Mesendoderm (in vitro differentiated cells): Measurements from ENCODE around the gene DBET.
A peak's percentile ranks its signal among the peaks of the same experiment; 100 is the strongest.
"Not testable (repeated sequence)": the region's sequence is repeated elsewhere in the genome, so short reads cannot be mapped to it uniquely, and the experiment has no call there.

Experiments
- DNase-seq: peaks from one replicate; pipeline ENCODE4 v3.0.0; 2013
- H2AK5ac ChIP-seq: 2 replicates; pipeline ENCODE4 v1.6.1; 2013; ENCODE audit warnings: low read length, inconsistent platforms
- H2BK120ac ChIP-seq: 2 replicates; pipeline ENCODE4 v1.6.1; 2013; ENCODE audit warnings: low read depth, mild to moderate bottlenecking, low read length, moderate library complexity, mixed read lengths
- H2BK15ac ChIP-seq: replicated peaks from 2 replicates; pipeline ENCODE4 v1.6.1; 2013; ENCODE audit warnings: low read depth, mild to moderate bottlenecking, moderate library complexity
- H2BK5ac ChIP-seq: 2 replicates; pipeline ENCODE4 v1.6.1; 2013; ENCODE audit warnings: low read length, inconsistent platforms
- H3K18ac ChIP-seq: 2 replicates; pipeline ENCODE4 v1.6.1; 2013; ENCODE audit warnings: mild to moderate bottlenecking, low read length, mixed read lengths
- H3K23ac ChIP-seq: one replicate; pipeline ENCODE4 v1.6.1; 2013; ENCODE audit warnings: low read length
- H3K27ac ChIP-seq: 2 replicates; pipeline ENCODE4 v1.5.1; 2013; ENCODE audit warnings: low read depth, mild to moderate bottlenecking, inconsistent platforms, low read length, moderate library complexity
- H3K27me3 ChIP-seq: 2 replicates; pipeline ENCODE4 v1.6.1; 2013; ENCODE audit warnings: low read length, control low read depth, mild to moderate bottlenecking, inconsistent platforms; ENCODE audit not compliant: insufficient read depth, poor library complexity
- H3K36me3 ChIP-seq: 2 replicates; pipeline ENCODE4 v1.6.1; 2013; ENCODE audit warnings: low read length, inconsistent platforms; ENCODE audit not compliant: control insufficient read depth, insufficient read depth
- H3K4ac ChIP-seq: one replicate; pipeline ENCODE4 v1.6.1; 2013; ENCODE audit warnings: low read depth, mild to moderate bottlenecking, low read length, moderate library complexity
- H3K4me1 ChIP-seq: 2 replicates; pipeline ENCODE4 v1.6.1; 2013; ENCODE audit warnings: low read depth, low read length, inconsistent platforms; ENCODE audit not compliant: control insufficient read depth
- H3K4me2 ChIP-seq: 2 replicates; pipeline ENCODE4 v1.6.1; 2013; ENCODE audit warnings: low read length
- H3K4me3 ChIP-seq: 2 replicates; pipeline ENCODE4 v1.5.1; 2013; ENCODE audit warnings: mild to moderate bottlenecking, low read length
- H3K56ac ChIP-seq: one replicate; pipeline ENCODE4 v1.6.1; 2013; ENCODE audit warnings: low read length
- H3K79me1 ChIP-seq: 2 replicates; pipeline ENCODE4 v1.6.1; 2013; ENCODE audit warnings: low read length, inconsistent platforms
- H3K79me2 ChIP-seq: 2 replicates; pipeline ENCODE4 v1.6.1; 2013; ENCODE audit warnings: mild to moderate bottlenecking, low read length; ENCODE audit not compliant: control insufficient read depth, insufficient read depth
- H3K9ac ChIP-seq: 2 replicates; pipeline ENCODE4 v1.6.1; 2013; ENCODE audit warnings: low read length, inconsistent platforms
- H4K5ac ChIP-seq: one replicate; pipeline ENCODE4 v1.6.1; 2013; ENCODE audit warnings: low read length
- H4K8ac ChIP-seq: one replicate; pipeline ENCODE4 v1.6.1; 2013; ENCODE audit warnings: low read depth, mild to moderate bottlenecking, control low read depth, low read length, moderate library complexity
- WGBS: extraction: QIAGEN DNeasy Blood & Tissue Kit; methylation state at CpG from one replicate; pipeline ENCODE4 v1.1.7; 2013; ENCODE audit warnings: low lambda C conversion rate, missing lambda C conversion rate; ENCODE audit not compliant: insufficient coverage; ENCODE audit errors: extremely low coverage; 5-methylcytosine and 5-hydroxymethylcytosine counted together

The DBET gene

GRCh38 chr4:190018201-190018920 lies 45.9 kb upstream of the DBET start:
- no peak overlapping the region for H3K9ac ChIP-seq
- peak overlapping the region; percentile 34 for H3K56ac ChIP-seq
- H3K23ac ChIP-seq, result no peak overlapping the region
- no peak overlapping the region for H2BK15ac ChIP-seq
- H2BK120ac ChIP-seq, result no peak overlapping the region
- H3K4me1 ChIP-seq, result peaks cover 2% of the 10 kb centered on the region
- no peak overlapping the region for H4K8ac ChIP-seq
- H3K4ac ChIP-seq, result no peak overlapping the region
- no peaks in the 10 kb centered on the region for H3K79me2 ChIP-seq
- H4K5ac ChIP-seq, result no peak overlapping the region
- H3K27me3 ChIP-seq, result peaks cover 49% of the 10 kb centered on the region
- H3K36me3 ChIP-seq, result no peaks in the 10 kb centered on the region
- H2AK5ac ChIP-seq, result no peak overlapping the region
- no peak overlapping the region for H3K18ac ChIP-seq
- no peak overlapping the region for H3K4me3 ChIP-seq
- H3K79me1 ChIP-seq, result no peaks in the 10 kb centered on the region
- no CpG with 5 or more reads among the region's 38 CpGs for WGBS
- peak overlapping the region; percentile 70 for H3K4me2 ChIP-seq
- no peak overlapping the region for H3K27ac ChIP-seq
- no peak for DNase-seq
- H2BK5ac ChIP-seq, result no peak overlapping the region

GRCh38 chr4:190019023-190019858 lies 45.1 kb upstream of the DBET start:
- Histone ChIP-seq H3K9ac (peak overlapping the region; percentile 21), H3K23ac (no peak overlapping the region), H3K4ac (no peak overlapping the region), H3K27ac (no peak overlapping the region), H2BK15ac (no peak overlapping the region), H4K8ac (no peak overlapping the region), H3K18ac (no peak overlapping the region), H2BK5ac (no peak overlapping the region), H3K27me3 (peaks cover 49% of the 10 kb centered on the region), H3K36me3 (no peaks in the 10 kb centered on the region), H2BK120ac (no peak overlapping the region), H3K79me1 (no peaks in the 10 kb centered on the region), H3K4me2 (peak overlapping the region; percentile 27), H2AK5ac (no peak overlapping the region), H4K5ac (no peak overlapping the region), H3K56ac (peak overlapping the region; percentile 34), H3K4me3 (no peak overlapping the region), H3K4me1 (peaks cover 2% of the 10 kb centered on the region), H3K79me2 (no peaks in the 10 kb centered on the region)
- no CpG with 5 or more reads among the region's 57 CpGs for WGBS
- DNase-seq, result peak; percentile 38

- H2BK15ac ChIP-seq, H2AK5ac ChIP-seq, H3K4me3 ChIP-seq, H2BK5ac ChIP-seq, H3K79me2 ChIP-seq, H3K36me3 ChIP-seq, H3K4ac ChIP-seq, H2BK120ac ChIP-seq, H4K8ac ChIP-seq, H3K18ac ChIP-seq, H3K56ac ChIP-seq, H3K9ac ChIP-seq, H4K5ac ChIP-seq, H3K23ac ChIP-seq, H3K4me1 ChIP-seq, H3K79me1 ChIP-seq, H3K4me2 ChIP-seq, H3K27ac ChIP-seq: not testable (repeated sequence)
- DNase-seq, result peak; percentile 3
- WGBS, result no CpG with 5 or more reads among the region's 29 CpGs
- H3K27me3 ChIP-seq, result peaks cover 49% of the 10 kb centered on the region
Measured at GRCh38 chr4:190019859-190020463, 44.3 kb upstream of the DBET start.

GRCh38 chr4:190020790-190021717 lies 43.2 kb upstream of the DBET start:
- Histone ChIP-seq H3K27me3 (peaks cover 43% of the 10 kb centered on the region), H3K79me1 (no peaks in the 10 kb centered on the region), H4K8ac (no peak overlapping the region), H4K5ac (no peak overlapping the region), H2AK5ac (no peak overlapping the region), H3K4me1 (peaks cover 2% of the 10 kb centered on the region), H3K27ac (no peak overlapping the region), H3K4me2 (peak overlapping the region; percentile 36), H3K36me3 (no peaks in the 10 kb centered on the region), H3K18ac (no peak overlapping the region), H2BK120ac (no peak overlapping the region), H3K56ac (peak overlapping the region; percentile 6), H3K9ac (peak overlapping the region; percentile 0), H3K4me3 (peak overlapping the region; percentile 1), H3K4ac (no peak overlapping the region), H2BK15ac (no peak overlapping the region), H3K23ac (no peak overlapping the region), H3K79me2 (no peaks in the 10 kb centered on the region), H2BK5ac (no peak overlapping the region)
- peak; percentile 90 for DNase-seq
- no CpG with 5 or more reads among the region's 55 CpGs for WGBS

- not testable (repeated sequence) for H3K27ac ChIP-seq
- no CpG with 5 or more reads among the region's 39 CpGs for WGBS
- peaks cover 34% of the 10 kb centered on the region for H3K27me3 ChIP-seq
Measured at GRCh38 chr4:190021973-190022372, 42.3 kb upstream of the DBET start.

More at GRCh38 chr4:190021973-190022372, 42.3 kb upstream of the DBET start:
- H3K4me1 ChIP-seq, H3K56ac ChIP-seq, H3K4ac ChIP-seq, H3K79me1 ChIP-seq, H3K23ac ChIP-seq, H2BK120ac ChIP-seq, H3K36me3 ChIP-seq, H3K9ac ChIP-seq, H2AK5ac ChIP-seq, H2BK5ac ChIP-seq, H3K79me2 ChIP-seq, DNase-seq, H4K5ac ChIP-seq, H3K4me2 ChIP-seq, H3K18ac ChIP-seq, H4K8ac ChIP-seq, H2BK15ac ChIP-seq, H3K4me3 ChIP-seq: not testable (repeated sequence)
